ENCODE measurements around the gene IL7R. TPM values are rescaled to one million over a fixed set of nuclear protein-coding genes. Genes with fewer than 3 reads are reported as not detected.
"Not testable (repeated sequence)": the region's sequence is repeated elsewhere in the genome, so short reads cannot be mapped to it uniquely, and the experiment has no call there.

Gene IL7R
- total RNA-seq, 1 donor from 2014 or later: 5.6 TPM

DNA sequence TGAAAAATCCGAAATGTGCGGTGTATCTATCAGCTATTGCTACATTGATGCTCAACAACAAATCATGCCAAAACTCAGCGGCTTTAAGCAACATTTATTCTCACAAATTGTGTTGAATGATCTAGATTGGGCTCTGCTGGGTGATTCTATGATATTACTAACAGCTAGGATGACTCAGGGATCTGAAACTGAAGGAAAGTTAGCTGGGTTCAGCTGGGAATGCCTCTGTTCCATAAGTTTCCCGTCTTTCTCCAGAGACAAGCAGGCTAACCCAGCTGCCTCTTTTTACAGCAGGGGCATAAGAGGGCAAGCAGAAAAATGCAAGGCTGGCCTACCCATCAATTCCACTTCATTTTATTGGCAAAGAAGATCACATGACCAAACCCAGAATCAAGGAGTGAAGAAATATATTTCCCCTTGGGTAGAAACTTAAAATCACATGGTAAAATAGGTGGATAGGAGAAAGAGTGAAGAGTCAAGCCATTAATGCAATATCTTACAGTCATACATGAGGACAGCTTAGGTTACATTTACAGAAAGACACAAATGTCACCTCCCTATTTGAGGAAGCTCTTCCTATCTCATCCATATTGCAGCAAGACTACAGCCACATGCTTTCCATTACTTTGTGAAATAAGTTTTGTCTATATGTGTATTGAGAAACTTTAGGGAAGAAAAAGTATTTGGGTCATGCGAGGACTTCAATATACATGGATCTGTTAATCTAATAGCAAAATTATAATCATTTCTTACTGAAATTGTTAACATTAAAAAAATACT, 30.8 kb downstream of the IL7R start:
- FAIRE-seq (no peak), DNase-seq (ENCODE audit: low read depth) (no peak)
- Histone ChIP-seq H3K9ac (ENCODE audit: low read length) (no peak overlapping the region), H3K36me3 (ENCODE audit: insufficient read depth, low read length) (no peaks in the 10 kb centered on the region), H3K4me2 (ENCODE audit: low read length) (no peak overlapping the region), H3K27me3 (ENCODE audit: insufficient read depth, low read length) (no peaks in the 10 kb centered on the region), H2AFZ (ENCODE audit: low read depth, low read length) (no peak overlapping the region), H3K4me1 (ENCODE audit: insufficient read depth, low read length) (peaks cover 15% of the 10 kb centered on the region), H3K27ac (ENCODE audit: low read depth, low read length) (no peak overlapping the region), H3K4me3 (ENCODE audit: insufficient read depth, low read depth, low read length) (no peak overlapping the region), H4K20me1 (ENCODE audit: insufficient read depth, low read length) (no peaks in the 10 kb centered on the region), H3K79me2 (ENCODE audit: insufficient read depth, low read length) (no peaks in the 10 kb centered on the region), H3K9me3 (ENCODE audit: insufficient read depth, low read depth, low read length) (no peaks in the 10 kb centered on the region)
- Mint-ChIP-seq H3K9me3 (ENCODE audit: unreplicated experiment) (no peaks in the 10 kb centered on the region), H3K27me3 (ENCODE audit: low read depth, unreplicated experiment) (peaks cover 2% of the 10 kb centered on the region), H3K4me1 (ENCODE audit: low read depth, unreplicated experiment) (peaks cover 17% of the 10 kb centered on the region), H3K36me3 (ENCODE audit: low read depth, unreplicated experiment) (no peaks in the 10 kb centered on the region), H3K4me3 (ENCODE audit: unreplicated experiment) (no peak overlapping the region), H3K27ac (ENCODE audit: unreplicated experiment) (no peak overlapping the region)
- TF ChIP-seq EZH2 (IDR thresholded peaks at IDR 0.05; ENCODE audit: insufficient read depth, low read length) (no peak), CTCF (IDR thresholded peaks at IDR 0.05; ENCODE audit: insufficient read depth, low read depth, low read length) (no peak)

GRCh38 chr5:35890021-35891020, 33.6 kb downstream of the IL7R start:
- H3K4me3 Mint-ChIP-seq (ENCODE audit: unreplicated experiment): no peak overlapping the region
- FAIRE-seq (no peak), DNase-seq (ENCODE audit: low read depth) (no peak)
- no peak overlapping the region for H3K4me3 ChIP-seq (ENCODE audit: insufficient read depth, low read depth, low read length)
- no peak overlapping the region for H2AFZ ChIP-seq (ENCODE audit: low read depth, low read length)
- H3K27me3 Mint-ChIP-seq (ENCODE audit: low read depth, unreplicated experiment): peaks cover 2% of the 10 kb centered on the region
- no peaks in the 10 kb centered on the region for H3K36me3 Mint-ChIP-seq (ENCODE audit: low read depth, unreplicated experiment)
- H3K79me2 ChIP-seq (ENCODE audit: insufficient read depth, low read length): no peaks in the 10 kb centered on the region
- no peaks in the 10 kb centered on the region for H3K9me3 ChIP-seq (ENCODE audit: insufficient read depth, low read depth, low read length)
- no peak overlapping the region for H3K27ac Mint-ChIP-seq (ENCODE audit: unreplicated experiment)
- H3K9me3 Mint-ChIP-seq (ENCODE audit: unreplicated experiment): peaks cover 2% of the 10 kb centered on the region
- H3K9ac ChIP-seq (ENCODE audit: low read length): no peak overlapping the region
- no peaks in the 10 kb centered on the region for H4K20me1 ChIP-seq (ENCODE audit: insufficient read depth, low read length)
- no peaks in the 10 kb centered on the region for H3K4me1 Mint-ChIP-seq (ENCODE audit: low read depth, unreplicated experiment)
- no peaks in the 10 kb centered on the region for H3K36me3 ChIP-seq (ENCODE audit: insufficient read depth, low read length)
- no peak overlapping the region for H3K27ac ChIP-seq (ENCODE audit: low read depth, low read length)
- H3K27me3 ChIP-seq (ENCODE audit: insufficient read depth, low read length): no peaks in the 10 kb centered on the region
- no peaks in the 10 kb centered on the region for H3K4me1 ChIP-seq (ENCODE audit: insufficient read depth, low read length)
- TF ChIP-seq EZH2 (IDR thresholded peaks at IDR 0.05; ENCODE audit: insufficient read depth, low read length) (no peak), CTCF (IDR thresholded peaks at IDR 0.05; ENCODE audit: insufficient read depth, low read depth, low read length) (no peak)
- no peak overlapping the region for H3K4me2 ChIP-seq (ENCODE audit: low read length)

- not testable (repeated sequence) for H2AFZ ChIP-seq (ENCODE audit: low read depth, low read length); H3K9ac ChIP-seq (ENCODE audit: low read length); H3K4me1 ChIP-seq (ENCODE audit: insufficient read depth, low read length); H3K79me2 ChIP-seq (ENCODE audit: insufficient read depth, low read length); H3K27me3 Mint-ChIP-seq (ENCODE audit: low read depth, unreplicated experiment); DNase-seq (ENCODE audit: low read depth); H3K27ac Mint-ChIP-seq (ENCODE audit: unreplicated experiment); H3K9me3 Mint-ChIP-seq (ENCODE audit: unreplicated experiment); H3K27ac ChIP-seq (ENCODE audit: low read depth, low read length); H3K36me3 ChIP-seq (ENCODE audit: insufficient read depth, low read length); H3K27me3 ChIP-seq (ENCODE audit: insufficient read depth, low read length); H4K20me1 ChIP-seq (ENCODE audit: insufficient read depth, low read length); FAIRE-seq; H3K4me3 ChIP-seq (ENCODE audit: insufficient read depth, low read depth, low read length); H3K9me3 ChIP-seq (ENCODE audit: insufficient read depth, low read depth, low read length); H3K4me2 ChIP-seq (ENCODE audit: low read length); H3K4me3 Mint-ChIP-seq (ENCODE audit: unreplicated experiment); H3K36me3 Mint-ChIP-seq (ENCODE audit: low read depth, unreplicated experiment); H3K4me1 Mint-ChIP-seq (ENCODE audit: low read depth, unreplicated experiment)
Observed at GRCh38 chr5:35892799-35893198, 36.1 kb downstream of the IL7R start.
